ENCODE results near the gene OSGIN1. TPM values are rescaled to one million over a fixed set of nuclear protein-coding genes. Genes with fewer than 3 reads are reported as not detected.

Gene OSGIN1
- total and polyA plus RNA-seq, 8 donors: 3.6 to 15.9 (median 3.9) TPM

DNA sequence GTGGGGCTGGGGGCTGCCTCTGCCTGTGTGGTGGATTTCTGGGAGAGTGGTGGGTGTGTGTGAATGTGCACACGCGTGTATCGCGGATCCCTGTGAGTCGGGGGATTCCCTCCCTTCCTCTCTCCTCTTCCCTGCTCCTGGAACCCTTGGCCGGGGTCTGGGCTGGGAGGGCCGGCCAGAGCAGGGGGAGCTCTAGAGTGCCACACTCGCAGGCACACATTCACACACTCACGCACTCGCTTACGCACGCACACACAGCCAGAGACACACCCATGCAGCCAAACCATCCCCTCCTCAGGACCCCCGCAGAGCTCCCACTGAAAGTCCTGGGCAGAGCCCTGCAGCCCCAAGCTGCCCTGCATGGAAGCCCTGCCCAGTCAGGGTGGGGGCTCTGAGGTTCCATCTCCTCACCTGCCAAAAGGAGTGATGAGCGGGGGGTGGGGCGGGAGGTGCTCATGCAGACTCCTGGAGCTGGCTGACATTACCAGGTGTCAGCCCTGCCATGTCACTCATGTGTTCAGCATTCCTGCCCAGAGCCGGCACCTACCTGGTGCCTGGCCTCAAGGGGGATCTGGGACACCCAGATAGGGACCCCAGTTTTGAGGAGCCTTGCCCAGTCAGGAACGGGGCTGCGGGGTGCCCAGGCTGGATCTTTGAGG is 16.9 kb downstream of the OSGIN1 start:
- 71 to 73% methylated on average over 18 of the region's 18 CpGs for WGBS, 2 donors
- TF ChIP-seq, protein P1, sequence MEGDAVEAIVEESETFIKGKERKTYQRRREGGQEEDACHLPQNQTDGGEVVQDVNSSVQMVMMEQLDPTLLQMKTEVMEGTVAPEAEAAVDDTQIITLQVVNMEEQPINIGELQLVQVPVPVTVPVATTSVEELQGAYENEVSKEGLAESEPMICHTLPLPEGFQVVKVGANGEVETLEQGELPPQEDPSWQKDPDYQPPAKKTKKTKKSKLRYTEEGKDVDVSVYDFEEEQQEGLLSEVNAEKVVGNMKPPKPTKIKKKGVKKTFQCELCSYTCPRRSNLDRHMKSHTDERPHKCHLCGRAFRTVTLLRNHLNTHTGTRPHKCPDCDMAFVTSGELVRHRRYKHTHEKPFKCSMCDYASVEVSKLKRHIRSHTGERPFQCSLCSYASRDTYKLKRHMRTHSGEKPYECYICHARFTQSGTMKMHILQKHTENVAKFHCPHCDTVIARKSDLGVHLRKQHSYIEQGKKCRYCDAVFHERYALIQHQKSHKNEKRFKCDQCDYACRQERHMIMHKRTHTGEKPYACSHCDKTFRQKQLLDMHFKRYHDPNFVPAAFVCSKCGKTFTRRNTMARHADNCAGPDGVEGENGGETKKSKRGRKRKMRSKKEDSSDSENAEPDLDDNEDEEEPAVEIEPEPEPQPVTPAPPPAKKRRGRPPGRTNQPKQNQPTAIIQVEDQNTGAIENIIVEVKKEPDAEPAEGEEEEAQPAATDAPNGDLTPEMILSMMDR (IDR thresholded peaks at IDR 0.05): no peak
- FAIRE-seq (no peak), ATAC-seq (peak in 1 of 4 donors; percentile 20), DNase-seq (peak in 1 of 6 donors; percentile 60)
- Histone ChIP-seq H3K36me3 (no peaks in the 10 kb centered on the region), H3K9me3 (no peaks in the 10 kb centered on the region), H3K27me3 (no peaks in the 10 kb centered on the region), H3K4me1 (no peaks in the 10 kb centered on the region), H3K27ac (no peak overlapping the region), H3K4me3 (no peak overlapping the region)
- intact Hi-C loops (cut with DNase I): loop anchor here in 2 of 3 donors (5.0 to 10.0 kb wide), 3 partner anchors 75 to 205 kb away; partner anchors contain the start of gene SLC38A8 (in 1 of the 2)

DNA sequence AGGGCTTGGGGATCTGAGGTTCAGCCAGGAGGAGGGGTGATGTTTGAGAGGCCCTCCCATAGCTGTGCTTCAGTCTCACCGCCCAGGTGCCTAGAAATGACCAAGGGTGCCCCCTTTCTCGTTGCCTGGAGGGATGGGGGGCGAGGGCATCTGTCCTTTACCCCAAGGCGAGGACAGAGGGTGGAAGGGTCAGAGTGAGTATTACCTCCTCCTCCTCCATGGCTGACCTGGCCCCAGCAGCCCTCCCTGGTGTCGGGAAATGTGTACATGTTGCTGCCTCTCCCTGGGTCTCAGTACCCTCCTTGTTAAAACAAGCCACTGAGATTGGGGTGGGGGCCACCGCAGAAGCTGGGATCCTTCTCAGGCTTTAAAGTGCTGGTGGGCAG is 17.4 kb downstream of the OSGIN1 start:
- Histone ChIP-seq H3K4me1 (no peaks in the 10 kb centered on the region), H3K27me3 (no peaks in the 10 kb centered on the region), H3K4me3 (no peak overlapping the region), H3K27ac (no peak overlapping the region), H3K36me3 (no peaks in the 10 kb centered on the region), H3K9me3 (no peaks in the 10 kb centered on the region)
- ATAC-seq: no peak
- peak in 1 of 6 donors; percentile 42 for DNase-seq
- intact Hi-C loops (cut with DNase I): no loop called here
- WGBS, 2 donors: 82 to 86% methylated on average over 6 of the region's 6 CpGs
- TF ChIP-seq, protein P1 (IDR thresholded peaks at IDR 0.05): no peak
- FAIRE-seq: no peak

DNA sequence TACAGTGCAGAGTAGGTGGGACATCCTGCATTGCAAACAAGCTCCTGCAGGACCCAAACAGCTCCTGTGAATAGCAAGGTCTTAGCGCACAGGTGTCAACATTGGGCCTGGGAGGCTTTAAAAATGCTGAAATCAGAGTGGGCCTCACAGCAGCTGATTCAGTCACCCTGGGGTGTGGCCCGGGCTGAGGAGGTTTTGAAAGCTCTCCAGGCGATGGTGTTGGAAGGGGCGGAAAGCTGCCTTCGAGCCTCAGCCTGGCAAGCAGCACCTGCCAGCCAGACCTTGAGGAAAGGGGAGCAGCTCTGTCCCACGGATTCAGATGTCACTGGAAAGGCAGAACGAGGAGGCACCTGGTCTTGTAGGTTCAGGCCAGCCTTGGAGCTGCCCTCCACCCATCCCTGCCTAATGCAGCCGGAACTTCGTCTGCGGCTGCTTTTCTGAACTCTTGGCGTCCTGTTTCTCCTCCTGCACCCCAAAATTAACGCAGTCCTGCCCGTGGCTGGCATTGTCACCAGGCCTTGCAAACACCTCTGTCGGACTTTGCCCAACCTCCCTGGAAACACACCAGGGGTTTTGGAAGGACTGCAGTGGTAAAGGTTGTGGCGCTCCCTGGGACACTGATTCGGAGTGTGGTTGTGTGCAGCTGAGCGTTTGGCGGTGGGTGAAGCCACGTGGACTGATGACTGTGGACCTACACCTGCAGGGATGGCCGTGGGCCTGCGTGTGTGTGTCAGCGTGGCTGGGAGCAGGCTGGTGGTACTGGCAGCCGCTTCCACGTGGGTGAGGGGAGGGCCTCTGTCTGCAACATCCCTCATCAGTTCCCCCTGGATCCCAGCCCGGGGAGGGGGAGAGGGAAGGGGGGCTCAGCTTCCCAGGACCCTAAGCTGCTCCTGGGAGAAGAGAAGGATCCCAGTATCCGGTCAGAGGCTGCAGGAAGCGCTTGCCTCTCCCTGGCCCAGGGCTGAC is 18.4 kb downstream of the OSGIN1 start:
- no peak overlapping the region for H3K4me3 ChIP-seq
- intact Hi-C loops (cut with DNase I): no loop called here

DNA sequence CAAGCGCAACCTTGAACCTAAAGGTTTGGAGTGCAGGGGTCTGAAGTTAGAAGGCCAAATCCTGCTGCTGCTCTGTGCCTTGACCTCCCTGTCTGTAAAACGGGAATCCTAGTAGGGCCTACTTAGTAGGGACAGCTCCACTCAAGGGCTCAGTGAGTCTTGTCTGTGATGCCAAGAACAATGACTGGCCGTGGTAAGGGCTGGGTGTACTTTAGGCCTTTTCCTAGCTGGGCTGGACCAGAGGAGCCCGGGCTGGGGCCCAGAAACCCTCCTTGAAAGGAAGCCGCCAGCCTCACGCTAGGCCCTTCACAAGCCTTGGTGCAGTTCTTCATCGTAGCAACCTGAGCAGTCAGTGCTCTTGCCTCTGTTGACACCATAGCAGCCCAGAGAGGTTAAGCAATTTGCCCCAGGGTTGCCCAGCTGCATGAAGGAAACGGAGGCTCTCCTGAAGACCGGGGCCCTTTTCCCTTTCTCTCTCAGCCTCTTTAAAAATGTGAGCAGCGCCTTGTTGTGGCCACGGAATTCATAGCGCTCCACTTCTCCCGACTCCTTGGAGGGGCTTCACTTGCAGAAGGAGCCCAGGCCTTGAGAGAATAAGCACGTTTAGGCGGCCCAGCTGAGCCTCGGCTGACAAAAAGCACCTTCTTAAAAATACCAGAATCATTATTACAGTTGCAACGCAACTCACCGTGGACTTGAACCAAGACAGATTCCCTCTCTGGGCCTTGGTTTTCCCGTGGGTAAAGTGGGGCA is 19.4 kb downstream of the OSGIN1 start:
- no peak for ATAC-seq
- Histone ChIP-seq H3K4me3 (no peak overlapping the region), H3K27ac (no peak overlapping the region), H3K27me3 (no peaks in the 10 kb centered on the region), H3K36me3 (no peaks in the 10 kb centered on the region), H3K9me3 (no peaks in the 10 kb centered on the region), H3K4me1 (no peaks in the 10 kb centered on the region)
- whole genome bisulfite sequencing, 2 donors: 82 to 90% methylated on average over 19 of the region's 19 CpGs
- TF ChIP-seq, protein P1 (IDR thresholded peaks at IDR 0.05): no peak
- intact Hi-C loops (cut with DNase I): no loop called here
- no peak for FAIRE-seq
- DNase-seq: peak in 1 of 6 donors; percentile 26

More for the DNA sequence above, 18.4 kb downstream of the OSGIN1 start:
- Histone ChIP-seq H3K27me3 (no peaks in the 10 kb centered on the region), H3K27ac (no peak overlapping the region), H3K9me3 (no peaks in the 10 kb centered on the region), H3K4me1 (no peaks in the 10 kb centered on the region), H3K36me3 (no peaks in the 10 kb centered on the region)
- TF ChIP-seq, protein P1 (IDR thresholded peaks at IDR 0.05): no peak
- WGBS, 2 donors: 77% methylated on average over 27 of the region's 27 CpGs
- ATAC-seq: no peak
- peak in 1 of 6 donors; percentile 49 for DNase-seq
- no peak for FAIRE-seq
